Kidney glomerular epithelial cell (primary cell): ENCODE measurements around the gene ILF3.
"Not testable (repeated sequence)": the region's sequence is repeated elsewhere in the genome, so short reads cannot be mapped to it uniquely, and the experiment has no call there.

Experiments
- DNase-seq: peaks from one replicate; lab custom pipeline; 2025; lab: John Stamatoyannopoulos, UW

ILF3 gene

GRCh38 chr19:10642473-10643171 is 11.5 kb upstream of the ILF3 start:
- no peak for DNase-seq

- no peak for DNase-seq
These were observed 10.8 kb upstream of the ILF3 start for GRCh38 chr19:10643172-10643967.

DNA sequence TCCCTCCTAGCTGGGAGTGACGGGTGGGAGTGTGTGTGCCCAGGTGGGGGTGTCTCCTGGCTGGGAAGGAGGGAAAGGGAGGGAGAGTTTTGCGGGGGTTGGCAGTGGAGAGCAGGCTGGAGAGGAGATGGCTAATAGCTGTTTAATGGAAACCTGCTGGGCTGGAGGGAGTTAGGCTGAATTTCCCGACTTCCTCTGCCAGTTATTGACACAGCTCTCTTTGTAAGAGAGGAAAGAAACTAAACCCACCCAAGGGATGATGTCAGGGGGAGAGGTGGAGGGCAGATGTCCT is 10.2 kb upstream of the ILF3 start:
- DNase-seq: no peak

DNA sequence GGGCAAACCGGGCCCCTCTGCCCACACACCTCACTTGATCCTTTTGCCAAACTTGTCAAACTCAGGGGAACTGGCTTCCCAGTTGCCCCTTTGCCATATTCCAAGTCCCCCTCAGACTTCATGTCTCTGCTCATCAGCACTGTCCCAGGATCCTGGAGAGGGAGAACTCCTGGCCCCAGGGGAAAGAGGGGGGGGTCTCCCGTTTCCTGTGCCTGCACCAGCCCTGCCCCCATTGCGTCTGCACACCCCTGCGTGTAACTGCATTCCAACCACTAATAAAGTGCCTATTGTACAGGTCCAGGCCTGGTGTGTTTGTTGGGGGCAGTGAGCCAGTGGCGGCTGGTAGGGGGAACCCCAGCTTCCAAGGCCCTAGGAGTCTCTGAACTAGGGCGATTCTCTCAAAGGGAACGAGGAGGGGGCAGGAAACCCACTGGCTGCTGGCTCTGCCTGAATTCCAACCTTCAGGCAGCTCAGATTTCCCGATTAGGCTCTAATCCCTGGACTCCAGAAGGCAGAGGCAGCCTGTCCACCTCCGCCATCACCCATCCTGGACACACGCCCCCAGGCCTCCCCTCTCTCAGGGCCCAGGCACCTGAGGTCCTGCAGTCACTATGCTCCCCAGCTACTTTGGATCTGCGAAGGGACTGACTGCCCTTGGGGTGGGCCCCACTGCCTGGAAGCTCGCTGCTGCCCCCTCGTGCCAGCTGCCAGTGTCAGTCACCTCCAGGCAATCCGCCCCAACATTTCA is 9.7 kb upstream of the ILF3 start:
- peak; percentile 34 for DNase-seq

- DNase-seq: no peak
These were observed 7.5 kb upstream of the ILF3 start for GRCh38 chr19:10646456-10647159.

DNA sequence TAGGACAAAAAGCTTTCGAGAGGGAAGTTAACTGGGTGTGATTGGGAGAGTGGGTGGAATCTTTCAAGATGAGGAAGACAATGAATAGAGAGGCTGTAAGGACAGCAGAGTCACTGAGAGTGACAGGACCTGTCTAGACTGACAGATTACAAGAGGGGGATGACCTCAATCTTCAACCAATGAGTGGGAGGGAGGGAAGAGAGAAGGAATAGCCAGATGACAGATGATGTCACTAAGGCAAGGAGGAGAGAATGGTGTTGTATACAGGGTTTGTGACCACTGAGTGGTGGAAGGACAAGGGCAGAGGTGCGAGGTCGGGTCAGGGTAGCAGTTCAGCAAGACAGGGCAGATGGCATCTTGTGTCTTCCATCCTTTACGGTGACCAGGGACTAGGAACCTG is 5.8 kb upstream of the ILF3 start:
- DNase-seq: no peak

DNA sequence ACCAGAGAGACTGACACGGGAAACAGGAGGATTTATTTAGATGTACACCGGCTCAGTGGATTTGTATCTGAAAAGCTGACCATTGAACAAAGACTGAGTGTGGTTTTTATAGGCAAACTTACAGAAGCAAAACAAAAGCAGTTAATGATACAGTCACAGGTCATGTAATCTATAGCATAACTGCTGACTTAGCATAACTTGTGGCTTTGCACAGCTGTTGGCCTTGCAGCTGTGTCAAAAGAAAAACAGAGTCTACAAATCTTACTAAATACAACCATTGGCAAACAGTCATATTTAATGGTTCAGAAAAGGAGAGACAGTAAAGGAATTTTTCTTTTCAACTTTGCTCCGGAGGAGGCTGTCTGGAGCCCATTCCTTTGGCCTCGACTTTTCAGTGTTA is 2.3 kb upstream of the ILF3 start:
- DNase-seq: no peak

GRCh38 chr19:10653482-10653731 is 739 bp upstream of the ILF3 start:
- no peak for DNase-seq

GRCh38 chr19:10654610-10655456 is 687 bp downstream of the ILF3 start:
- no peak for DNase-seq

DNA sequence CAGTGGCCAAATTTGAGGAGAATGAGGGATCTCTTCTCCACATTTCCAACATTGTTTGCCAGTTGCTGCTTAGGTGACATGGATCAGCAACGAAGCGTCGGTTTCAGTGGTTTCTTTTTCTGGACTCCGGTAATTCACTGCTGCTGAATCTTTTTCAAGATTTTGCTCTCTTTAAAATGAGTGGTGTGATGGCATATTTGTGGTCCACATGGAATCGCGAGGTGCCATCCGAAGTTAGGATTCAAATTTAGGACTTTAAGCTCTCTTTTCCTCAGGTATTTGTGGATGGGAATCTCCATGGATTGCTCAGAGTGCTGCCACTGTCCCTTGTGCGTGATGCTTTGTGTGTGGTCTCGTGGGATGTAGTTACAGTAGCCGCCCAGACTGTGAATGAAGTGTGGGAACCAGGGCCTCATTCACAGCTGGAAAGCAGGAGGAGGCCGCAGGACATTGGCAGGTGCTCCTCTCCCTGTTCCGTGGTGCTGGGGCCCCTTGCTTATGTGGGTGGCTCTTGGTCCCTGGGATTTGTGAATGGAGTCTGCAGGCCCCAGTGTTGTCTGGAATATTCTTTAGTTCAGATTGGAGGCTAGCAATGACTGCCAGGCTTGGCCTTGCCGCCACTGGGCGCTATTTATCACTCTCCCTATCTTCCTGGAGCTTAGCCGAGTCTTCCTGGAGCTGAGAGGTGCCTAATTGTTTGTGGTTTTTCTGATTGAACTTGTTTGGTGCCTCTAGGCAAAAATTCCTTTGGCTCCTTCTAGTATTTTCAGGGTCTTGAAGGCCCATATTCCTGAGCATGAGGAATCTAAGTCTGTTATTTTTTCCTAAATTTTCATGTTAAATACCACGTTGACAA is 1.5 kb downstream of the ILF3 start:
- DNase-seq: peak; percentile 61

- DNase-seq: no peak
These were observed 6.2 kb downstream of the ILF3 start for GRCh38 chr19:10660346-10660745.

- DNase-seq: no peak
These were observed 7.8 kb downstream of the ILF3 start for GRCh38 chr19:10661946-10662345.

DNA sequence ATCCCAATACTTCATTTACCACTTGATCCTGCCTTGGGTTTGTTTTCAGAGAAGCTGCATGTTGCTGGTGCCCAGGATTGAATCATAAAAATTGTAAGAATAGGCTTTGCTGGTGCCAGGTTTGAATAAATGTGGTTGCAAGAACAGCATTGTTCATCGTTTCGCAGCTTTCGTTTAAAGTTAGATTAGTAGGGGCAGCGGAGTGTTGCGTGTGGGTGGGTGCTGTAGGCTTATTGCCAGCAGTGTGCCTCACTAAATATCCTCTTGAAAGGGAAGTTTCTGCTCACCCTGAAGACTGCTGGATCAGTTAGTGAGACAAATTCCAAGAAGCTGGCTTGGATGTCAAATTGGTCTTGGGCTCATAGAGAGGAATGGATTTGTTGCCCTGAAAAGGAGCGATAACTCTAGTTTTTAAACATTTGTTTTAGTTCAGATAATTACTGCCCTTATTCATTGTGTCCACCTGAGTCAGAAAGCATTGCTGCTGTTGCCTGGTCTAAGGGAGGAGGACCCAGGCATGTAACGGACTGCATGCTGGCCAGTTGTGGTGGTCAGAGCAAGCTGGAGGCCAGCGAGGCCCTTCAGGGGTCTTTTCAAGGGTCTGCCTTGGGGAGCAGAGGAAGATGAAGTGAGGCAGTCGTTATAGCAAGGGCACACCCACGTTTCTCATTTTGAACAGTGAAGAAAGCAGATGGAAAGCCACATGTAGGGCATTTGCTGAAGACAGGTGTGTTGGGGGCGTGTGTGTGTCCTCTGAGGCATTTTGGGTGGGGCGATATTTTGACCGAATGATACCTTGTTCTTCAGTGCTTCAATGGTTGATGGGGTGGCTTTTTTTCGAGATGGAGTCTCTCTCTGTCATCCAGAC is 8.5 kb downstream of the ILF3 start:
- DNase-seq: peak; percentile 75

DNA sequence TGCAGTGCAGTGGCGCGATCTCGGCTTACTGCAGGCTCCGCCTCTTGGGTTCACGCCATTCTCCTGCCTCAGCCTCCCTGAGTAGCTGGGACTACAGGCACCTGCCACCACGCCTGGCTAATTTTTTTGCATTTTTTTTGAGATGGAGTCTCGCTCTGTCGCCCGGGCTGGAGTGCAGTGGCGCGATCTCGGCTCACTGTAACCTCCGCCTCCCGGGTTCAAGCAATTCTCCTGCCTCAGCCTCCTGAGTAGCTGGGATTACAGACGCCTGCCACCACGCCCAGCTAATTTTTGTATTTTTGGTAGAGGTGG is 9.1 kb downstream of the ILF3 start:
- not testable (repeated sequence) for DNase-seq

- no peak for DNase-seq
These were observed 13.7 kb downstream of the ILF3 start for GRCh38 chr19:10667867-10668266.

GRCh38 chr19:10669246-10669645 is 15.1 kb downstream of the ILF3 start:
- DNase-seq: no peak

GRCh38 chr19:10670182-10670581 is 16.0 kb downstream of the ILF3 start:
- no peak for DNase-seq

DNA sequence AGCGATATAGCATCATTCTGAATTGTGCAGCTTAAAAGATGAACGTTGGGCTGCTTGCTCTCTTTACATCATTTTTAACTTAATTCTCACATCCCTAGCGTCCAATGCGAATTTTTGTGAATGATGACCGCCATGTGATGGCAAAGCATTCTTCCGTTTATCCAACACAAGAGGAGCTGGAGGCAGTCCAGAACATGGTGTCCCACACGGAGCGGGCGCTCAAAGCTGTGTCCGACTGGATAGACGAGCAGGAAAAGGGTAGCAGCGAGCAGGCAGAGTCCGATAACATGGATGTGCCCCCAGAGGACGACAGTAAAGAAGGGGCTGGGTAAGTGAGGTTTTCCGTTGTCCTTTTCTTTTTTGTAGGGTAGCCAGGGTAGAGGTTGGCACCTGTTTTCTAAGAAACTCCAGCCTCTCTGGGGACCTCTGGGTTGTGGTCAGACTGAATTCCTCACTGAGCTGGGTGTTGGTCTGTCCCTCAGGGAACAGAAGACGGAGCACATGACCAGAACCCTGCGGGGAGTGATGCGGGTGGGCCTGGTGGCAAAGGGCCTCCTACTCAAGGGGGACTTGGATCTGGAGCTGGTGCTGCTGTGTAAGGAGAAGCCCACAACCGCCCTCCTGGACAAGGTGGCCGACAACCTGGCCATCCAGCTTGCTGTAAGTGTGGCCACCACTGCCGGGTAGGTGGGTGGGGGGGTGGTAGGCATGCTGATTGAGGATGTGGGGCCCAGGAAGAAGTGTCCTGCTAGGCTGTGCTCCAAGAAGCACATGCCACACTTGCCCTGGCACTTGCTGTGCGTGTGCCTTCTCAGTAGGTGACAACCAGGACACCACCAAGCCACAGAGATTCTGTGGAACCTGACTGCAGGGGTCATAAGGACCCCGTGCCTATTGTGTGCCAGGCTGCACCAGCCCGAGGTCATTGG is 17.0 kb downstream of the ILF3 start:
- DNase-seq: no peak

GRCh38 chr19:10671922-10672321 is 17.8 kb downstream of the ILF3 start:
- not testable (repeated sequence) for DNase-seq
